Endothelial cell of umbilical vein (primary cell): ENCODE measurements around the gene ADSL. TPM values are rescaled to one million over a fixed set of nuclear protein-coding genes. Genes with fewer than 3 reads are reported as not detected.

ENCODE experiments used
- BruUV-seq: library from RNA; stranded (reverse); fragments of 400-500 nt; replicated peaks from 2 replicates; lab custom pipeline; 2021; lab: Mats Ljungman, UMichigan
- CTCF ChIA-PET: fragments of 300-600, 350-600 bp; sonication (Branson Sonifier 250); formaldehyde crosslinking; loops from one replicate; lab custom pipeline; 2021; ENCODE audit warnings: antibody characterized with exemption, inconsistent platforms; lab: Charles Lee
- POLR2A ChIA-PET: fragments of 300-600, 350-600 bp; sonication (Branson Sonifier 250); formaldehyde crosslinking; loops from one replicate; lab custom pipeline; 2021; ENCODE audit warnings: antibody characterized with exemption, inconsistent platforms; lab: Charles Lee
- DNase-seq: peaks from one replicate; pipeline ENCODE4 v3.0.0-alpha.2; 2011; ENCODE audit warnings: low read depth, low spot score
- FAIRE-seq: peaks from 2 replicates; lab custom pipeline; 2011; peaks lifted over from hg19 to GRCh38; lab: Jason Lieb, UNC
- H2AFZ ChIP-seq: 2 replicates; pipeline ENCODE4 v1.6.0; 2012; ENCODE audit warnings: low read depth, low read length, control low read depth, inconsistent platforms
- H3K27ac ChIP-seq: 2 replicates; pipeline ENCODE4 v1.5.1; 2011; ENCODE audit warnings: low read depth, mild to moderate bottlenecking, control low read depth, low read length, moderate library complexity; ENCODE audit not compliant: insufficient read depth
- H3K27me3 ChIP-seq, 2 experiments: 2 replicates each; pipeline versions ENCODE4 v1.6.0 to v1.6.1; 2011; ENCODE audit warnings: low read length in 2 of 2, mixed read lengths in 1 of 2; ENCODE audit not compliant: control insufficient read depth in 2 of 2, insufficient read depth in 2 of 2
- H3K36me3 ChIP-seq, 2 experiments: 2 replicates in 1 of 2; 3 replicates in 1 of 2; pipeline ENCODE4 v1.5.1; 2011; ENCODE audit warnings: low read length in 2 of 2, mild to moderate bottlenecking in 1 of 2, moderate library complexity in 1 of 2; ENCODE audit not compliant: control insufficient read depth in 2 of 2, insufficient read depth in 2 of 2; ENCODE audit errors: extremely low read depth in 1 of 2
- H3K4me1 ChIP-seq: 3 replicates; pipeline ENCODE4 v1.5.1; 2011; ENCODE audit warnings: mild to moderate bottlenecking, low read length; ENCODE audit not compliant: control insufficient read depth, insufficient read depth; ENCODE audit errors: extremely low read depth
- H3K4me2 ChIP-seq: 2 replicates; pipeline ENCODE4 v1.6.1; 2011; ENCODE audit warnings: low read length, control low read depth, mixed read lengths; ENCODE audit not compliant: insufficient read depth
- H3K4me3 ChIP-seq, 3 experiments: fragments of 200-600 bp in 1 of 3; sonication (generic), shearing (Covaris generic) in 1 of 3; replicated peaks in 1 of 3; 2 replicates each; pipeline ENCODE4 v1.5.1; 2011 to 2016; ENCODE audit warnings: control low read depth in 3 of 3, low read length in 3 of 3, mild to moderate bottlenecking in 2 of 3, inconsistent platforms in 1 of 3, low read depth in 1 of 3, moderate library complexity in 1 of 3; ENCODE audit not compliant: insufficient read depth in 1 of 3
- H3K79me2 ChIP-seq: 2 replicates; pipeline ENCODE4 v1.6.0; 2012; ENCODE audit warnings: low read length, inconsistent platforms; ENCODE audit not compliant: control insufficient read depth, insufficient read depth
- H3K9ac ChIP-seq: replicated peaks from 2 replicates; pipeline ENCODE3; 2011; ENCODE audit warnings: low read length, control low read depth; ENCODE audit not compliant: insufficient read depth; ENCODE audit errors: extremely low read depth
- H3K9me1 ChIP-seq: replicated peaks from 3 replicates; pipeline ENCODE4 v1.6.0; 2011; ENCODE audit warnings: mild to moderate bottlenecking, low read length; ENCODE audit not compliant: control insufficient read depth, insufficient read depth; ENCODE audit errors: extremely low read depth
- H3K9me3 ChIP-seq: replicated peaks from 2 replicates; pipeline ENCODE4 v1.5.1; 2012; ENCODE audit warnings: low read length, inconsistent platforms; ENCODE audit not compliant: control insufficient read depth, insufficient read depth
- H4K20me1 ChIP-seq: replicated peaks from 2 replicates; pipeline ENCODE3; 2011; ENCODE audit warnings: mild to moderate bottlenecking, low read length; ENCODE audit not compliant: control insufficient read depth, insufficient read depth; ENCODE audit errors: extremely low read depth
- EZH2 ChIP-seq: IDR thresholded peaks from 2 replicates; pipeline ENCODE4 v1.6.1; 2012; ENCODE audit warnings: borderline replicate concordance, low read depth, mild to moderate bottlenecking, moderate library complexity, low read length, inconsistent platforms; ENCODE audit not compliant: severe bottlenecking
- FOS ChIP-seq: IDR thresholded peaks from 2 replicates; pipeline ENCODE4 v1.6.1; 2011; ENCODE audit warnings: mild to moderate bottlenecking, low read length, moderate library complexity, borderline replicate concordance; ENCODE audit not compliant: insufficient read depth
- GATA2 ChIP-seq: IDR thresholded peaks from 2 replicates; pipeline ENCODE4 v1.7.0; 2011; ENCODE audit warnings: low read depth, mild to moderate bottlenecking, moderate library complexity, mixed read lengths, low read length; ENCODE audit not compliant: insufficient read length, insufficient read depth
- JUN ChIP-seq: IDR thresholded peaks from 2 replicates; pipeline ENCODE4 v1.6.1; 2011; ENCODE audit warnings: borderline replicate concordance, low read depth; ENCODE audit not compliant: insufficient read length, insufficient read depth
- MYC ChIP-seq: IDR thresholded peaks from one replicate; pipeline ENCODE4 v1.6.1; 2011; ENCODE audit warnings: mild to moderate bottlenecking, low read depth, low read length
- POLR2A ChIP-seq: IDR thresholded peaks from 2 replicates; pipeline ENCODE4 v1.6.1; 2012; ENCODE audit warnings: low read depth, mild to moderate bottlenecking, control low read depth, low read length
- POLR2AphosphoS5 ChIP-seq: IDR thresholded peaks from 2 replicates; pipeline ENCODE4 v1.6.1; 2012; ENCODE audit warnings: low read depth, mild to moderate bottlenecking, control low read depth, low read length, moderate library complexity; ENCODE audit not compliant: insufficient read depth
- dilution Hi-C: fragments of 300-500 bp; cut with MboI; formaldehyde crosslinking; loops from one replicate; pipeline ENCODE4 v1.15.0; 2019; ENCODE audit warnings: low sequenced_read_pairs; ENCODE audit not compliant: extremely low pct_ligation_motif_present
- intact Hi-C: fragments of 100-400 bp; cut with micrococcal nuclease; formaldehyde crosslinking; loops from one replicate; pipeline ENCODE4 v1.10.0; 2022
- polyA plus RNA-seq, 4 experiments: library from polyadenylated mRNA; depleted of rRNA in 3 of 4; stranded (reverse) in 3 of 4; unstranded in 1 of 4; fragments of >200 nt; gene quantifications; 2 replicates each; pipeline versions ENCODE4 v1.2.1 to v1.2.3, GENCODE V29; 2011 to 2012; ENCODE audit warnings: missing spikeins in 1 of 4
- total RNA-seq: library from RNA; stranded (reverse); gene quantifications from 2 replicates; pipeline ENCODE4 v1.2.3, GENCODE V29; 2021
- TF ChIP-seq, protein P1 (sequence below), 2 donors: IDR thresholded peaks; 1 replicate in 1 of 2; 2 replicates in 1 of 2; pipeline ENCODE4 v1.5.1; 2011; ENCODE audit warnings: low read length in 2 of 2, mild to moderate bottlenecking in 2 of 2, moderate library complexity in 2 of 2, control low read depth in 1 of 2, inconsistent platforms in 1 of 2, low read depth in 1 of 2; ENCODE audit not compliant: insufficient read depth in 1 of 2; ENCODE audit errors: extremely low read depth in 1 of 2
- TF ChIP-seq, protein P2 (sequence below): IDR thresholded peaks from 2 replicates; pipeline ENCODE4 v1.6.1; 2011; ENCODE audit not compliant: insufficient read depth, insufficient read length

ADSL gene
- total and polyA plus RNA-seq, 2 donors (not counting 3 experiments of a cell fraction or from before 2014, with no cell fraction given): 103 to 141 TPM

DNA sequence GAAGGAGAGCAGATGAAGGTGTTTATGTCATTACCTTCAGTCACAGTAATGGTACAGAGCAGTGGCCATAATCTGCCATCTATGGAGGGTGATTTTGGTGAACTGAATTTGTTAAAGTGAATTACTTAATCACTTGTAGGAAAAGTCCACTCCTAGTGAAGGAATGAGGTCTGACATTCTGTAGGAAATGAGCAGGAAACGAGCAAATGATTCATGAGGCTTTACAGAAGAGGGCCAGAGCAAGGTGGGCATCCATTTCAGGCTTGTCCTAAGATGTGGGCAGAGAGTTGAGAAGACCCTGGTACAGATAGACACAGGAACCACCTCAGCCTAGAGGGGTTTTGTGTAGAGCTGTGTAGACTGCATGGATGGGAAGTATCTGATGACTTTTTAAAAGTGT lies 18.1 kb downstream of the ADSL start:
- peaks cover 10% of the 10 kb centered on the region for H3K4me1 ChIP-seq
- peak; percentile 80 for FAIRE-seq
- H2AFZ ChIP-seq: no peak overlapping the region
- H3K27me3 ChIP-seq: no peaks in the 10 kb centered on the region
- intact Hi-C loops (no loop called here), dilution Hi-C loops (no loop called here)
- no TSS peak for BruUV-seq
- no peaks in the 10 kb centered on the region for H4K20me1 ChIP-seq
- CTCF ChIA-PET: no interaction called here
- H3K79me2 ChIP-seq: no peaks in the 10 kb centered on the region
- no peak overlapping the region for H3K9ac ChIP-seq
- H3K27ac ChIP-seq: peak overlapping the region; percentile 3
- no peak overlapping the region for H3K4me3 ChIP-seq
- peak; percentile 31 for DNase-seq
- H3K9me1 ChIP-seq: no peaks in the 10 kb centered on the region
- peak; percentile 21 for TF ChIP-seq FOS
- no peak for TF ChIP-seq POLR2A
- TF ChIP-seq MYC: no peak
- peaks cover 28 to 40% of the 10 kb centered on the region in 2 experiments for H3K36me3 ChIP-seq
- H3K9me3 ChIP-seq: no peaks in the 10 kb centered on the region
- POLR2A ChIA-PET: no interaction called here
- H3K4me2 ChIP-seq: no peak overlapping the region

DNA sequence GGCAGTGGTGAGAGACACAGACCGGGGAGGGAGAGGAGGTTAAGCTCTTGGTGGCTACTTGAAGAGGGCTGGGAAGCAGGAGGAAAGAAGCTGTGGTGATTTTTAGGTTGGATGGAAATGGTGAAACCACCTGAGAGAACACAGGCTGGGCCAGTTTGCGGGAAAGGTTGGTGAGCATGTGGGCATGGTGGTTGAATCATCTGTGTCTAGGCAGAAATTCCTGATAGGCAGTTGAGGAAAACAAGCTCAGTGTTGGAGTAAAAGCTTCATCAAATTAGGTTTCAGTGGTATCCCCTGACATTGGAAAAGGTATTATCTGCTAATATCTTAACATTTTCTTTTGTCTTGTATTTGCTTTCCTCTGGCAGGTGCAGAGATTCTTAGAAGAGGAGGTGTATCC lies 19.8 kb downstream of the ADSL start:
- Histone ChIP-seq H3K27me3 (no peaks in the 10 kb centered on the region), H3K9me1 (no peaks in the 10 kb centered on the region), H3K9me3 (no peaks in the 10 kb centered on the region), H3K79me2 (peaks cover 5% of the 10 kb centered on the region), H3K36me3 (peaks cover 25 to 32% of the 10 kb centered on the region in 2 experiments), H3K4me2 (no peak overlapping the region), H4K20me1 (no peaks in the 10 kb centered on the region), H3K4me1 (peaks cover 11% of the 10 kb centered on the region), H3K27ac (no peak overlapping the region), H3K9ac (no peak overlapping the region), H3K4me3 (no peak overlapping the region), H2AFZ (no peak overlapping the region)
- ChIA-PET CTCF (no interaction called here), POLR2A (no interaction called here)
- intact Hi-C loops: no loop called here
- no TSS peak for BruUV-seq
- FAIRE-seq: no peak
- no peak for DNase-seq
- dilution Hi-C loops: no loop called here
- no peak for TF ChIP-seq MYC
- TF ChIP-seq POLR2AphosphoS5: no peak
- TF ChIP-seq POLR2A: no peak
- TF ChIP-seq, protein P1, sequence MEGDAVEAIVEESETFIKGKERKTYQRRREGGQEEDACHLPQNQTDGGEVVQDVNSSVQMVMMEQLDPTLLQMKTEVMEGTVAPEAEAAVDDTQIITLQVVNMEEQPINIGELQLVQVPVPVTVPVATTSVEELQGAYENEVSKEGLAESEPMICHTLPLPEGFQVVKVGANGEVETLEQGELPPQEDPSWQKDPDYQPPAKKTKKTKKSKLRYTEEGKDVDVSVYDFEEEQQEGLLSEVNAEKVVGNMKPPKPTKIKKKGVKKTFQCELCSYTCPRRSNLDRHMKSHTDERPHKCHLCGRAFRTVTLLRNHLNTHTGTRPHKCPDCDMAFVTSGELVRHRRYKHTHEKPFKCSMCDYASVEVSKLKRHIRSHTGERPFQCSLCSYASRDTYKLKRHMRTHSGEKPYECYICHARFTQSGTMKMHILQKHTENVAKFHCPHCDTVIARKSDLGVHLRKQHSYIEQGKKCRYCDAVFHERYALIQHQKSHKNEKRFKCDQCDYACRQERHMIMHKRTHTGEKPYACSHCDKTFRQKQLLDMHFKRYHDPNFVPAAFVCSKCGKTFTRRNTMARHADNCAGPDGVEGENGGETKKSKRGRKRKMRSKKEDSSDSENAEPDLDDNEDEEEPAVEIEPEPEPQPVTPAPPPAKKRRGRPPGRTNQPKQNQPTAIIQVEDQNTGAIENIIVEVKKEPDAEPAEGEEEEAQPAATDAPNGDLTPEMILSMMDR (IDR thresholded peaks at IDR 0.05; ENCODE audit: extremely low read depth in 1 of 2, insufficient read depth in 1 of 2, low read depth in 1 of 2, low read length in 2 of 2): no peak
- TF ChIP-seq, protein P2, sequence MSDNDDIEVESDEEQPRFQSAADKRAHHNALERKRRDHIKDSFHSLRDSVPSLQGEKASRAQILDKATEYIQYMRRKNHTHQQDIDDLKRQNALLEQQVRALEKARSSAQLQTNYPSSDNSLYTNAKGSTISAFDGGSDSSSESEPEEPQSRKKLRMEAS: no peak
- TF ChIP-seq JUN: no peak
- no peak for TF ChIP-seq EZH2
- TF ChIP-seq FOS: no peak
- TF ChIP-seq GATA2: no peak
